ENCODE data around the gene PNRC2.
"Not testable (repeated sequence)": the region's sequence is repeated elsewhere in the genome, so short reads cannot be mapped to it uniquely, and the experiment has no call there.

The PNRC2 gene

GRCh38 chr1:24005163-24005562 is 45.5 kb downstream of the PNRC2 start:
- DNase-seq (ENCODE audit: extremely low spot score), result no peak
- TF ChIP-seq ZNF384 (IDR thresholded peaks at IDR 0.05) (no peak), ARNT (IDR thresholded peaks at IDR 0.05) (no peak), PKNOX1 (IDR thresholded peaks at IDR 0.05) (no peak), FOXM1 (IDR thresholded peaks at IDR 0.05; ENCODE audit: borderline replicate concordance) (no peak)
- CTCF ChIA-PET, result no interaction called here
- POLR2A ChIA-PET, result no interaction called here

GRCh38 chr1:24007079-24007478 is 47.5 kb downstream of the PNRC2 start:
- no peak for TF ChIP-seq L3MBTL2 (conservative IDR thresholded peaks at IDR 0.05)
- TF ChIP-seq TARDBP (IDR thresholded peaks at IDR 0.05), result no peak
- no peak for TF ChIP-seq ARNT (IDR thresholded peaks at IDR 0.05)
- no peak for TF ChIP-seq ZNF384 (IDR thresholded peaks at IDR 0.05)
- TF ChIP-seq FOXM1 (IDR thresholded peaks at IDR 0.05; ENCODE audit: borderline replicate concordance), result no peak
- no peak for TF ChIP-seq PKNOX1 (IDR thresholded peaks at IDR 0.05)
- TF ChIP-seq ELF4 (IDR thresholded peaks at IDR 0.05), result no peak
- TF ChIP-seq FOXA1 (IDR thresholded peaks at IDR 0.05), result no peak
- no peak for TF ChIP-seq NFRKB (IDR thresholded peaks at IDR 0.05)
- TF ChIP-seq SP1 (IDR thresholded peaks at IDR 0.05), result no peak
- no peak for TF ChIP-seq HDGF (IDR thresholded peaks at IDR 0.05; ENCODE audit: borderline replicate concordance)
- no peak for TF ChIP-seq CTBP1 (IDR thresholded peaks at IDR 0.05; ENCODE audit: borderline replicate concordance)
- TF ChIP-seq BHLHE40 (IDR thresholded peaks at IDR 0.05; ENCODE audit: borderline replicate concordance), result no peak
- no peak for TF ChIP-seq FOXK2 (IDR thresholded peaks at IDR 0.05)
- no peak for DNase-seq (ENCODE audit: extremely low spot score)
- ChIA-PET CTCF (interaction anchor here (0.7 kb wide), 1 partner anchor 36 kb away, joined by 4 read pairs; no protein-coding TSS in a partner anchor), POLR2A (no interaction called here)

GRCh38 chr1:24008574-24009184 is 49.1 kb downstream of the PNRC2 start:
- DNase-seq (ENCODE audit: extremely low spot score), result peak; percentile 37
- POLR2A ChIA-PET, result interaction anchor here (1.4 to 2.6 kb wide), 3 partner anchors 28 to 49 kb away, joined by 4 to 18 read pairs (median 8); partner anchors contain the start of genes PNRC2 and SRSF10
- TF ChIP-seq ZNF384 (IDR thresholded peaks at IDR 0.05), result peak; percentile 86
- CTCF ChIA-PET, result interaction anchor here (1.2 kb wide), 1 partner anchor 33 kb away, joined by 3 read pairs; no protein-coding TSS in a partner anchor

- TF ChIP-seq ZNF384 (IDR thresholded peaks at IDR 0.05) (no peak), HDGF (IDR thresholded peaks at IDR 0.05; ENCODE audit: borderline replicate concordance) (no peak), CTBP1 (IDR thresholded peaks at IDR 0.05; ENCODE audit: borderline replicate concordance) (peak; percentile 31; the same call in 1 of the 2 replicates), PKNOX1 (IDR thresholded peaks at IDR 0.05) (peak; percentile 95)
- ChIA-PET POLR2A (interaction anchor here (1.4 to 2.6 kb wide), 3 partner anchors 28 to 50 kb away, joined by 4 to 18 read pairs (median 8); partner anchors contain the start of genes PNRC2 and SRSF10), CTCF (interaction anchor here (0.7 to 1.2 kb wide), 2 partner anchors 18 to 34 kb away, joined by 3 read pairs; no protein-coding TSS in a partner anchor)
- no peak for DNase-seq (ENCODE audit: extremely low spot score)
Observed at GRCh38 chr1:24009406-24009805, 49.8 kb downstream of the PNRC2 start.

- POLR2A ChIA-PET, result interaction anchor here (2.0 kb wide), 1 partner anchor 30 kb away, joined by 11 read pairs; the partner anchor contains the start of gene SRSF10
- no peak for DNase-seq (ENCODE audit: extremely low spot score)
- TF ChIP-seq LEF1 (IDR thresholded peaks at IDR 0.05; ENCODE audit: borderline replicate concordance) (no peak), FOXA1 (IDR thresholded peaks at IDR 0.05) (no peak), FOXK2 (IDR thresholded peaks at IDR 0.05) (no peak), HDGF (IDR thresholded peaks at IDR 0.05; ENCODE audit: borderline replicate concordance) (no peak), BHLHE40 (IDR thresholded peaks at IDR 0.05; ENCODE audit: borderline replicate concordance) (no peak), NFRKB (IDR thresholded peaks at IDR 0.05) (no peak), L3MBTL2 (conservative IDR thresholded peaks at IDR 0.05) (no peak), ELF4 (IDR thresholded peaks at IDR 0.05) (no peak), ZNF384 (IDR thresholded peaks at IDR 0.05) (no peak), ARNT (IDR thresholded peaks at IDR 0.05) (no peak), TARDBP (IDR thresholded peaks at IDR 0.05) (no peak), FOXM1 (IDR thresholded peaks at IDR 0.05; ENCODE audit: borderline replicate concordance) (no peak), SP1 (IDR thresholded peaks at IDR 0.05) (no peak), CTBP1 (IDR thresholded peaks at IDR 0.05; ENCODE audit: borderline replicate concordance) (no peak), PKNOX1 (IDR thresholded peaks at IDR 0.05) (no peak), SUZ12 (IDR thresholded peaks at IDR 0.05) (no peak)
- CTCF ChIA-PET, result no interaction called here
Observed at GRCh38 chr1:24010650-24011049, 51.0 kb downstream of the PNRC2 start.

GRCh38 chr1:24012878-24013277 is 53.2 kb downstream of the PNRC2 start:
- CTCF ChIA-PET, result interaction anchor here (0.7 kb wide), 1 partner anchor 9 kb away, joined by 3 read pairs; no protein-coding TSS in a partner anchor
- DNase-seq (ENCODE audit: extremely low spot score); POLR2A ChIA-PET: not testable (repeated sequence)

Measured in HEK293T (cell line).